AG04450 (cell line): ENCODE data around the gene SMIM5. TPM values are rescaled to one million over a fixed set of nuclear protein-coding genes. Genes with fewer than 3 reads are reported as not detected.

Experiments
- CTCF ChIA-PET: fragments of 300-600, 350-600 bp; formaldehyde crosslinking; extraction: SDS; loops from one replicate; lab custom pipeline; 2022; ENCODE audit warnings: antibody characterized with exemption, inconsistent platforms; lab: Charles Lee
- POLR2A ChIA-PET: fragments of 350-600 bp; formaldehyde crosslinking; extraction: SDS; loops from one replicate; lab custom pipeline; 2021; ENCODE audit warnings: antibody characterized with exemption, inconsistent platforms; lab: Yijun Ruan, JAX
- DNase-seq: peaks from one replicate; pipeline ENCODE4 v3.0.0-alpha.2; 2011; ENCODE audit warnings: low read depth, low spot score
- H3K27ac ChIP-seq: one replicate; pipeline ENCODE4 v1.5.1; 2012; ENCODE audit warnings: low read depth, low read length, control low read depth
- H3K27me3 ChIP-seq: one replicate; pipeline ENCODE4 v1.6.0; 2012; ENCODE audit warnings: low read length; ENCODE audit not compliant: control insufficient read depth, insufficient read depth
- H3K4me3 ChIP-seq: 2 replicates; pipeline ENCODE4 v1.5.1; 2011; ENCODE audit warnings: mild to moderate bottlenecking, low read depth, low read length, control low read depth
- H3K9me3 ChIP-seq: 2 replicates; pipeline ENCODE4 v1.5.1; 2012; ENCODE audit warnings: low read length; ENCODE audit not compliant: control insufficient read depth, insufficient read depth
- CTCF ChIP-seq: IDR thresholded peaks from 2 replicates; pipeline ENCODE4 v1.5.1; 2011; ENCODE audit warnings: low read depth, low read length, control low read depth, inconsistent platforms
- polyA plus RNA-seq: library from polyadenylated mRNA; depleted of rRNA; stranded (reverse); fragments of >200 nt; gene quantifications from 2 replicates; pipeline ENCODE4 v1.2.3, GENCODE V29; 2011; rRNA removed

Gene SMIM5
- polyA plus RNA-seq, 1 experiment = not detected

DNA sequence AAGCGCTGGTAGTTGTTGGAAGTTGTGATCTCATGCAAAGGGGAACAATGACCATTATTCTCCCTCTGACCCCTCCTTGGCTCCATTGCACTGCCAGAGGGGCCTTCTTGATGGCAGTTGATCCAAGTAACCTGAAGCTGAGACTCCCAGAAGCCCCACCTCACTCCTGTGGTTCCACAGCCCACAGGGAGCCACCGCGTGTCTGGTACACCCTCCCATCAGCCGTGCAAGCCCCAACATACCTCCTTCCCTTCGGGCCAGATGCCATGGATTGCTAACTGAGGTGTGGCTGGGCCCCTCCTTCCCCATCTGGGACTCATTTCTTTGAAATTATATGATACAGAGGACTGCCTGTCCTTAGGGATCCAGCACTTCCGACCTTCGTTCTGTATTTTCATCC, 51.7 kb downstream of the SMIM5 start:
- POLR2A ChIA-PET = no interaction called here
- H3K4me3 ChIP-seq = no peak overlapping the region
- no peaks in the 10 kb centered on the region for H3K9me3 ChIP-seq
- TF ChIP-seq CTCF = no peak
- H3K27ac ChIP-seq = no peak overlapping the region
- CTCF ChIA-PET = interaction anchor here (1.0 to 8.0 kb wide), 3 partner anchors 51 to 69 kb away, joined by 3 to 85 read pairs (median 13); partner anchors contain the start of gene SMIM5
- DNase-seq = no peak
- H3K27me3 ChIP-seq = no peaks in the 10 kb centered on the region

DNA sequence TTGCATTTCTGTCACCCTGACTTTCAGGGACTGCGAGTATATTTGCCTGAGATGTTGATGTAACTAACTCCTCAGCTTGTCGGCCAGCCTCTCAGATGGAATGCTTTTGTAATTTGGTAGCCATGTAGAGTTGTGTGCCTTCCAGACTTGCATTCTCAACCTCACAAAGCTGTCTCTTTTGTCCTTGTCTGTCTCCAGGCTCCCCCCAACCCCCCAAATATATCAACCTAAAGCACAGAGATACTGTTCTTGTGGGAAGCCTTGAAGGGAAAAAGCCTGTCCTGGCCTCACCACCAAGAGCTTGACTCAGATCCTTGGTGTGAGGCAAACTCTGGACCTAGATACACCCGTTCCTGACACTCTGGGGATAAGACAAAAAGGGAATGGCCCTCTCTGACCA, 52.3 kb downstream of the SMIM5 start:
- DNase-seq = no peak
- no peak overlapping the region for H3K27ac ChIP-seq
- ChIA-PET CTCF (interaction anchor here (1.0 to 8.0 kb wide), 3 partner anchors 63 to 68 kb away, joined by 3 to 85 read pairs (median 3); no protein-coding TSS in a partner anchor), POLR2A (no interaction called here)
- no peaks in the 10 kb centered on the region for H3K9me3 ChIP-seq
- no peak for TF ChIP-seq CTCF
- H3K4me3 ChIP-seq = no peak overlapping the region
- H3K27me3 ChIP-seq = no peaks in the 10 kb centered on the region

GRCh38 chr17:75688209-75688825, 55.1 kb downstream of the SMIM5 start:
- Histone ChIP-seq H3K9me3 (no peaks in the 10 kb centered on the region), H3K27me3 (no peaks in the 10 kb centered on the region), H3K27ac (no peak overlapping the region), H3K4me3 (no peak overlapping the region)
- DNase-seq = no peak
- TF ChIP-seq CTCF = no peak
- CTCF ChIA-PET = interaction anchor here (1.0 to 3.5 kb wide), 3 partner anchors 55 to 61 kb away, joined by 7 to 17 read pairs (median 13); partner anchors contain the start of gene SMIM5
- POLR2A ChIA-PET = no interaction called here

GRCh38 chr17:75689441-75689873, 56.2 kb downstream of the SMIM5 start:
- TF ChIP-seq CTCF = no peak
- ChIA-PET CTCF (interaction anchor here (1.0 to 3.5 kb wide), 3 partner anchors 56 to 64 kb away, joined by 3 to 17 read pairs (median 6); partner anchors contain the start of gene SMIM5), POLR2A (no interaction called here)
- Histone ChIP-seq H3K9me3 (no peaks in the 10 kb centered on the region), H3K4me3 (no peak overlapping the region), H3K27me3 (no peaks in the 10 kb centered on the region), H3K27ac (no peak overlapping the region)
- DNase-seq = no peak

Other genes starting within 250 kb of the SMIM5 start
- 53.9 and 63.8 TPM in 2 replicates for gene GRB2, start 227.8 kb upstream of the SMIM5 start, polyA plus RNA-seq
- gene TMEM94, start 176.8 kb upstream of the SMIM5 start, polyA plus RNA-seq = 14.8 and 23.2 TPM in 2 replicates
- 1.9 and 2.8 TPM in 2 replicates for gene CASKIN2, start 117.9 kb upstream of the SMIM5 start, polyA plus RNA-seq
- 8.8 and 10.9 TPM in 2 replicates for gene TSEN54, start 116.9 kb upstream of the SMIM5 start, polyA plus RNA-seq
- gene LLGL2, start 107.7 kb upstream of the SMIM5 start, polyA plus RNA-seq = 0.19 and 0.24 TPM in 2 replicates
- 0.52 and 0.79 TPM in 2 replicates for gene MYO15B, start 45.6 kb upstream of the SMIM5 start, polyA plus RNA-seq
- 9.3 and 11.9 TPM in 2 replicates for gene RECQL5, start 33.7 kb downstream of the SMIM5 start, polyA plus RNA-seq
- gene SAP30BP, start 33.9 kb downstream of the SMIM5 start, polyA plus RNA-seq = 74.2 and 75.4 TPM in 2 replicates
- gene ITGB4, start 88.0 kb downstream of the SMIM5 start, polyA plus RNA-seq = 0.21 and 0.31 TPM in 2 replicates
- 12.4 and 16.8 TPM in 2 replicates for gene GALK1, start 131.8 kb downstream of the SMIM5 start, polyA plus RNA-seq
- 11.1 and 11.4 TPM in 2 replicates for gene UNK, start 151.4 kb downstream of the SMIM5 start, polyA plus RNA-seq
- 0.11 and 0.16 TPM in 2 replicates for gene UNC13D, start 211.0 kb downstream of the SMIM5 start, polyA plus RNA-seq
- gene WBP2, start 221.9 kb downstream of the SMIM5 start, polyA plus RNA-seq = 33.3 and 35.3 TPM in 2 replicates
- 5.7 and 9.2 TPM in 2 replicates for gene TRIM47, start 245.1 kb downstream of the SMIM5 start, polyA plus RNA-seq